ENCODE measurements around the gene SNTB2. TPM values are rescaled to one million over a fixed set of nuclear protein-coding genes. Genes with fewer than 3 reads are reported as not detected.

Gene SNTB2
- total RNA-seq, 1 donor from 2014 or later = 33.8 TPM

GRCh38 chr16:69180011-69180338 is 7.0 kb upstream of the SNTB2 start:
- DNase-seq = no peak

- DNase-seq = no peak
Measured at GRCh38 chr16:69182730-69183416, 4.1 kb upstream of the SNTB2 start.

- DNase-seq = peak; percentile 19
Measured at GRCh38 chr16:69187446-69188235, 677 bp downstream of the SNTB2 start.

GRCh38 chr16:69188236-69188549 is 1.2 kb downstream of the SNTB2 start:
- peak; percentile 44 for DNase-seq

- DNase-seq = no peak
Measured at GRCh38 chr16:69188716-69189115, 1.8 kb downstream of the SNTB2 start.

- no peak for DNase-seq
Measured at GRCh38 chr16:69190046-69190588, 3.2 kb downstream of the SNTB2 start.

- no peak for DNase-seq
Measured at GRCh38 chr16:69190598-69190997, 3.6 kb downstream of the SNTB2 start.

- no peak for DNase-seq
Measured at GRCh38 chr16:69191136-69191535, 4.2 kb downstream of the SNTB2 start.

GRCh38 chr16:69193855-69194254 is 6.9 kb downstream of the SNTB2 start:
- DNase-seq = no peak

- DNase-seq = no peak
Measured at GRCh38 chr16:69194488-69194887, 7.5 kb downstream of the SNTB2 start.

- DNase-seq = no peak
Measured at GRCh38 chr16:69195369-69196029, 8.5 kb downstream of the SNTB2 start.

- no peak for DNase-seq
Measured at GRCh38 chr16:69197573-69197972, 10.6 kb downstream of the SNTB2 start.

GRCh38 chr16:69199382-69199781 is 12.4 kb downstream of the SNTB2 start:
- no peak for DNase-seq

GRCh38 chr16:69201291-69201690 is 14.3 kb downstream of the SNTB2 start:
- no peak for DNase-seq

- DNase-seq = no peak
Measured at GRCh38 chr16:69201787-69202186, 14.8 kb downstream of the SNTB2 start.

GRCh38 chr16:69204172-69204571 is 17.2 kb downstream of the SNTB2 start:
- no peak for DNase-seq

- no peak for DNase-seq
Measured at GRCh38 chr16:69209735-69210134, 22.8 kb downstream of the SNTB2 start.

GRCh38 chr16:69217433-69217832 is 30.5 kb downstream of the SNTB2 start:
- no peak for DNase-seq

- DNase-seq = no peak
Measured at GRCh38 chr16:69219279-69219678, 32.3 kb downstream of the SNTB2 start.

GRCh38 chr16:69223882-69224281 is 36.9 kb downstream of the SNTB2 start:
- no peak for DNase-seq

- DNase-seq = peak; percentile 12
Measured at GRCh38 chr16:69225121-69225520, 38.2 kb downstream of the SNTB2 start.

GRCh38 chr16:69233124-69233523 is 46.2 kb downstream of the SNTB2 start:
- no peak for DNase-seq

- no peak for DNase-seq
Measured at GRCh38 chr16:69234460-69234859, 47.5 kb downstream of the SNTB2 start.

Data from skin of body (tissue), 2 donors.